GM19397 (cell line): ENCODE measurements around the gene PTH1R.

Experiments
- ATAC-seq: cut with Tn5 transposase; IDR thresholded peaks from one replicate; pipeline ENCODE4 v1.9.1; 2021; ENCODE audit warnings: mild to moderate bottlenecking, moderate library complexity; ENCODE audit not compliant: unreplicated experiment

The PTH1R gene

GRCh38 chr3:46926871-46927717 lies 49.6 kb downstream of the PTH1R start:
- ATAC-seq = peak; percentile 50

- no peak for ATAC-seq
Observed at GRCh38 chr3:46927718-46928073, 50.2 kb downstream of the PTH1R start.

GRCh38 chr3:46928282-46928681 lies 50.8 kb downstream of the PTH1R start:
- no peak for ATAC-seq

- no peak for ATAC-seq
Observed at GRCh38 chr3:46929324-46929723, 51.8 kb downstream of the PTH1R start.

- no peak for ATAC-seq
Observed at GRCh38 chr3:46930166-46930944, 52.8 kb downstream of the PTH1R start.

GRCh38 chr3:46930945-46931403 lies 53.5 kb downstream of the PTH1R start:
- ATAC-seq = no peak

- no peak for ATAC-seq
Observed at GRCh38 chr3:46931631-46932331, 54.3 kb downstream of the PTH1R start.

GRCh38 chr3:46932455-46933225 lies 55.1 kb downstream of the PTH1R start:
- ATAC-seq = no peak

- no peak for ATAC-seq
Observed at GRCh38 chr3:46933261-46933660, 55.7 kb downstream of the PTH1R start.

- no peak for ATAC-seq
Observed at GRCh38 chr3:46934072-46934471, 56.6 kb downstream of the PTH1R start.

GRCh38 chr3:46934498-46935167 lies 57.1 kb downstream of the PTH1R start:
- no peak for ATAC-seq

- no peak for ATAC-seq
Observed at GRCh38 chr3:46935168-46935858, 57.8 kb downstream of the PTH1R start.

GRCh38 chr3:46935989-46936558 lies 58.6 kb downstream of the PTH1R start:
- no peak for ATAC-seq

- ATAC-seq = no peak
Observed at GRCh38 chr3:46936733-46937250, 59.3 kb downstream of the PTH1R start.

GRCh38 chr3:46938118-46938517 lies 60.6 kb downstream of the PTH1R start:
- ATAC-seq = no peak

- no peak for ATAC-seq
Observed at GRCh38 chr3:46939578-46940445, 62.3 kb downstream of the PTH1R start.

GRCh38 chr3:46942076-46942475 lies 64.6 kb downstream of the PTH1R start:
- no peak for ATAC-seq
